H1 (cell line): ENCODE measurements around the gene FAM241B. TPM values are rescaled to one million over a fixed set of nuclear protein-coding genes. Genes with fewer than 3 reads are reported as not detected.

Experiments
- CTCF ChIA-PET: fragments of 300-600 bp; sonication (Branson Sonifier 250); formaldehyde crosslinking; loops from one replicate; lab custom pipeline; 2021; ENCODE audit not compliant: partially characterized antibody; lab: Charles Lee
- POLR2A ChIA-PET: fragments of 300-600 bp; sonication (Branson Sonifier 250); formaldehyde crosslinking; loops from one replicate; lab custom pipeline; 2021; ENCODE audit warnings: inconsistent platforms; ENCODE audit not compliant: partially characterized antibody; lab: Charles Lee
- DNase-seq, 2 experiments: peaks; one replicate each; pipeline versions ENCODE4 v3.0.0 to v3.0.0-alpha.2; 2010 to 2022; ENCODE audit warnings: low spot score in 2 of 2, low read depth in 1 of 2, mixed read lengths in 1 of 2
- FAIRE-seq: peaks from 2 replicates; lab custom pipeline; 2011; peaks lifted over from hg19 to GRCh38; lab: Jason Lieb, UNC
- H2AFZ ChIP-seq: 2 replicates; pipeline ENCODE4 v1.8.1; 2012; ENCODE audit warnings: low read length, inconsistent platforms
- H2AK5ac ChIP-seq: 2 replicates; pipeline ENCODE4 v1.6.1; 2013; ENCODE audit warnings: low read depth, low read length
- H2BK120ac ChIP-seq: replicated peaks from 2 replicates; pipeline ENCODE3; 2013; ENCODE audit warnings: low read depth, low read length, inconsistent platforms
- H2BK12ac ChIP-seq: 2 replicates; pipeline ENCODE4 v1.6.1; 2013; ENCODE audit warnings: low read depth, low read length
- H2BK15ac ChIP-seq: 2 replicates; pipeline ENCODE4 v1.6.1; 2013; ENCODE audit warnings: low read length
- H2BK20ac ChIP-seq: 2 replicates; pipeline ENCODE4 v1.6.1; 2013; ENCODE audit warnings: low read length
- H2BK5ac ChIP-seq: 2 replicates; pipeline ENCODE4 v1.6.1; 2013; ENCODE audit warnings: low read depth, low read length
- H3K14ac ChIP-seq: 2 replicates; pipeline ENCODE4 v1.6.1; 2013; ENCODE audit warnings: inconsistent platforms; ENCODE audit not compliant: insufficient read length
- H3K18ac ChIP-seq: 2 replicates; pipeline ENCODE4 v1.6.1; 2013; ENCODE audit warnings: low read length; ENCODE audit errors: extremely low read depth
- H3K23ac ChIP-seq: 2 replicates; pipeline ENCODE4 v1.6.1; 2013; ENCODE audit warnings: inconsistent platforms; ENCODE audit not compliant: insufficient read length
- H3K23me2 ChIP-seq: 2 replicates; pipeline ENCODE4 v1.6.1; 2013; ENCODE audit warnings: low read depth, low read length
- H3K27ac ChIP-seq: 2 replicates; pipeline ENCODE4 v1.6.1; 2011; ENCODE audit warnings: low read depth, low read length, inconsistent platforms
- H3K27me3 ChIP-seq, 4 experiments: replicated peaks in 1 of 4; 1 replicate in 1 of 4; 2 replicates in 3 of 4; pipeline versions ENCODE4 v1.6.1 to v1.8.1; 2011 to 2013; ENCODE audit warnings: low read length in 3 of 4, mild to moderate bottlenecking in 3 of 4, inconsistent platforms in 2 of 4, mixed read lengths in 2 of 4, moderate library complexity in 1 of 4; ENCODE audit not compliant: control insufficient read depth in 3 of 4, insufficient read depth in 3 of 4; ENCODE audit errors: extremely low read depth in 1 of 4
- H3K36me3 ChIP-seq, 4 experiments: 2 replicates each; pipeline versions ENCODE4 v1.6.1 to v1.8.1; 2011 to 2013; ENCODE audit warnings: mild to moderate bottlenecking in 4 of 4, low read length in 3 of 4, moderate library complexity in 2 of 4, control low read depth in 1 of 4, inconsistent platforms in 1 of 4; ENCODE audit not compliant: insufficient read depth in 4 of 4, control insufficient read depth in 2 of 4
- H3K4ac ChIP-seq: replicated peaks from 2 replicates; pipeline ENCODE3; 2013; ENCODE audit warnings: low read length, low read depth, mixed read lengths, inconsistent platforms; ENCODE audit not compliant: insufficient read length
- H3K4me1 ChIP-seq, 4 experiments: replicated peaks in 1 of 4; 1 replicate in 1 of 4; 2 replicates in 3 of 4; pipeline versions ENCODE4 v1.6.1 to v1.8.1; 2011 to 2013; ENCODE audit warnings: low read length in 3 of 4, inconsistent platforms in 2 of 4, mixed read lengths in 1 of 4; ENCODE audit not compliant: insufficient read depth in 4 of 4, control insufficient read depth in 3 of 4
- H3K4me2 ChIP-seq, 2 experiments: 2 replicates each; pipeline versions ENCODE4 v1.6.1 to v1.8.1; 2011 to 2013; ENCODE audit warnings: low read depth in 2 of 2, low read length in 2 of 2, control low read depth in 1 of 2, inconsistent platforms in 1 of 2, mild to moderate bottlenecking in 1 of 2; ENCODE audit not compliant: insufficient read depth in 1 of 2
- H3K4me3 ChIP-seq, 4 experiments: fragments of 200-600, 300-600 bp in 1 of 4; sonication (generic), shearing (Covaris generic), sonication (Bioruptor Twin) in 1 of 4; 2 replicates each; pipeline versions ENCODE4 v1.5.1 to v1.8.1; 2011 to 2016; ENCODE audit warnings: low read length in 4 of 4, low read depth in 3 of 4, control low read depth in 2 of 4, inconsistent platforms in 2 of 4, mild to moderate bottlenecking in 2 of 4, mixed read lengths in 1 of 4, moderate library complexity in 1 of 4; ENCODE audit not compliant: insufficient read depth in 2 of 4; ENCODE audit errors: extremely low read depth in 1 of 4
- H3K56ac ChIP-seq: replicated peaks from 2 replicates; pipeline ENCODE3; 2013; ENCODE audit warnings: low read depth, mild to moderate bottlenecking, mixed read lengths, low read length, inconsistent platforms; ENCODE audit not compliant: insufficient read length
- H3K79me1 ChIP-seq: 2 replicates; pipeline ENCODE4 v1.6.1; 2013; ENCODE audit warnings: low read depth, low read length, control low read depth
- H3K79me2 ChIP-seq, 2 experiments: 2 replicates each; pipeline versions ENCODE4 v1.6.1 to v1.8.1; 2012 to 2013; ENCODE audit warnings: low read length in 2 of 2, mild to moderate bottlenecking in 2 of 2, inconsistent platforms in 1 of 2; ENCODE audit not compliant: insufficient read depth in 2 of 2, control insufficient read depth in 1 of 2
- H3K9ac ChIP-seq, 4 experiments: replicated peaks in 1 of 4; 1 replicate in 1 of 4; 2 replicates in 3 of 4; pipeline versions ENCODE4 v1.6.1 to v1.8.1; 2011 to 2013; ENCODE audit warnings: low read depth in 3 of 4, low read length in 3 of 4, control low read depth in 2 of 4, mild to moderate bottlenecking in 2 of 4, moderate library complexity in 2 of 4, inconsistent platforms in 1 of 4; ENCODE audit errors: extremely low read depth in 1 of 4
- H3K9me3 ChIP-seq, 2 experiments: 2 replicates each; pipeline versions ENCODE4 v1.6.1 to v1.8.1; 2012 to 2013; ENCODE audit warnings: mild to moderate bottlenecking in 2 of 2, moderate library complexity in 2 of 2, control low read depth in 1 of 2, inconsistent platforms in 1 of 2, low read depth in 1 of 2, low read length in 1 of 2, mixed read lengths in 1 of 2; ENCODE audit not compliant: insufficient read depth in 2 of 2
- H4K20me1 ChIP-seq, 2 experiments: replicated peaks in 1 of 2; 2 replicates each; pipeline versions ENCODE3 to v1.8.1; 2011 to 2013; ENCODE audit warnings: inconsistent platforms in 2 of 2, low read length in 2 of 2, mild to moderate bottlenecking in 1 of 2; ENCODE audit not compliant: insufficient read depth in 2 of 2, control insufficient read depth in 1 of 2
- H4K5ac ChIP-seq: 2 replicates; pipeline ENCODE4 v1.6.1; 2013; ENCODE audit warnings: low read length, low read depth, mixed read lengths, inconsistent platforms; ENCODE audit not compliant: insufficient read length
- H4K8ac ChIP-seq: 2 replicates; pipeline ENCODE4 v1.8.0; 2013; ENCODE audit warnings: mild to moderate bottlenecking, moderate library complexity, low read length, inconsistent platforms; ENCODE audit not compliant: insufficient read depth; ENCODE audit errors: extremely low read depth
- H4K91ac ChIP-seq: replicated peaks from 2 replicates; pipeline ENCODE3; 2013; ENCODE audit warnings: low read length, mixed read lengths, inconsistent platforms; ENCODE audit not compliant: insufficient read length
- BACH1 ChIP-seq: IDR thresholded peaks from 2 replicates; pipeline ENCODE4 v1.6.1; 2012; ENCODE audit warnings: low read length, improper control_type of control experiment
- CHD1 ChIP-seq: IDR thresholded peaks from 2 replicates; pipeline ENCODE4 v1.6.1; 2012; ENCODE audit warnings: low read depth, low read length, improper control_type of control experiment
- CHD2 ChIP-seq: IDR thresholded peaks from 2 replicates; pipeline ENCODE4 v1.6.1; 2012; ENCODE audit warnings: low read length, improper control_type of control experiment
- NRF1 ChIP-seq: IDR thresholded peaks from 2 replicates; pipeline ENCODE4 v1.6.1; 2011; ENCODE audit warnings: mild to moderate bottlenecking, low read depth, low read length, improper control_type of control experiment
- POU5F1 ChIP-seq: IDR thresholded peaks from 2 replicates; pipeline ENCODE4 v1.6.1; 2011; ENCODE audit warnings: low read depth, mild to moderate bottlenecking, low read length, moderate library complexity
- RFX5 ChIP-seq: IDR thresholded peaks from 2 replicates; pipeline ENCODE4 v1.6.1; 2011; ENCODE audit warnings: low read depth, low read length, improper control_type of control experiment, borderline replicate concordance
- SAP30 ChIP-seq: fragments of 300-600 bp; sonication (generic); IDR thresholded peaks from 2 replicates; pipeline ENCODE4 v1.7.1; 2012; ENCODE audit warnings: low read length, moderate library complexity, mild to moderate bottlenecking, inconsistent platforms; ENCODE audit not compliant: insufficient read depth, insufficient replicate concordance
- WGBS, 2 experiments: shearing (Covaris generic) in 1 of 2; methylation state at CpG; one replicate each; pipeline versions ENCODE4 v1.1.6 to v1.1.7; 2013 to 2015; ENCODE audit warnings: low lambda C conversion rate in 2 of 2, mixed read lengths in 2 of 2, inconsistent platforms in 1 of 2, low coverage in 1 of 2, missing lambda C conversion rate in 1 of 2; ENCODE audit not compliant: insufficient replicate concordance in 2 of 2, insufficient coverage in 1 of 2, insufficient read length in 1 of 2; ENCODE audit errors: extremely low coverage in 1 of 2, missing lambda C conversion rate in 1 of 2; 5-methylcytosine and 5-hydroxymethylcytosine counted together
- polyA plus RNA-seq, 7 experiments: library from polyadenylated mRNA; depleted of rRNA in 3 of 7; stranded (reverse) in 5 of 7; unstranded in 2 of 7; fragments of >200 nt in 5 of 7; fragments of 200-250 nt in 2 of 7; gene quantifications; 1 replicate in 5 of 7; 2 replicates in 1 of 7; 4 replicates in 1 of 7; pipeline versions ENCODE4 v1.2.1 to v1.2.3, GENCODE V29; 2011 to 2013; ENCODE audit warnings: missing spikeins in 2 of 7, mixed read lengths in 2 of 7
- total RNA-seq: library from RNA; stranded (reverse); fragmentation: NEBNext Ultra II Directional; extraction: Animal tissue kit (Norgen Biotek cat#: 25700); gene quantifications from 2 replicates; pipeline ENCODE4 v1.2.1, GENCODE V29; 2021

The FAM241B gene
- total and polyA plus RNA-seq, 2 of the 8 experiments (the other 6 are each of a cell fraction or from before 2014, with no cell fraction given), result 19.3 to 30.1 TPM

GRCh38 chr10:69631566-69631965 is 1.5 kb downstream of the FAM241B start:
- Histone ChIP-seq H3K79me2 (no peaks in the 10 kb centered on the region), H3K4me1 (peaks cover 3 to 10% (median 7%) of the 10 kb centered on the region in 4 experiments), H3K4ac (no peak overlapping the region), H3K9me3 (no peaks in the 10 kb centered on the region), H3K4me2 (peak overlapping the region in 1 of 2 experiments; percentile 72; a peak in 1 of 4 replicates), H2BK120ac (no peak overlapping the region), H3K18ac (no peak overlapping the region), H2BK5ac (no peak overlapping the region), H3K27me3 (peaks cover 0 to 9% (median 4%) of the 10 kb centered on the region in 4 experiments; a peak in 4 of 7 replicates), H3K27ac (no peak overlapping the region), H2BK12ac (no peak overlapping the region)
- CTCF ChIA-PET, result interaction anchor here (0.6 to 41.0 kb wide), 9 partner anchors 9 to 268 kb away, joined by 3 to 1374 read pairs (median 5); partner anchors contain the start of gene NEUROG3
- peak in 1 of 2 experiments; percentile 7 for DNase-seq
- TF ChIP-seq CHD1 (no peak), BACH1 (no peak), SAP30 (no peak), NRF1 (no peak), POU5F1 (no peak), RFX5 (no peak), CHD2 (no peak)
- TF ChIP-seq, all 59 proteins: peak for 0
- no peak overlapping the region for H4K8ac ChIP-seq
- peaks cover 8% of the 10 kb centered on the region for H3K23me2 ChIP-seq
- H3K56ac ChIP-seq, result no peak overlapping the region
- no peak overlapping the region for H4K5ac ChIP-seq
- WGBS, 2 experiments, result 84% methylated on average over 7 of the region's 7 CpGs; no CpG with 5 or more reads in 1 of the 2 experiments
- no peak overlapping the region for H4K91ac ChIP-seq
- H3K79me1 ChIP-seq, result no peaks in the 10 kb centered on the region
- H2AK5ac ChIP-seq, result no peak overlapping the region
- no peak overlapping the region for H2BK15ac ChIP-seq
- H2AFZ ChIP-seq, result no peak overlapping the region
- FAIRE-seq, result no peak
- H3K14ac ChIP-seq, result no peak overlapping the region
- POLR2A ChIA-PET, result interaction anchor here (0.8 to 0.9 kb wide), 2 partner anchors 62 to 117 kb away, joined by 3 read pairs; no protein-coding TSS in a partner anchor
- no peak overlapping the region for H3K23ac ChIP-seq
- no peak overlapping the region for H3K4me3 ChIP-seq
- H4K20me1 ChIP-seq, result peaks cover 2 to 3% of the 10 kb centered on the region in 2 experiments
- peaks cover 2 to 7% (median 3%) of the 10 kb centered on the region in 4 experiments; a peak in 2 of 8 replicates for H3K36me3 ChIP-seq
- no peak overlapping the region for H3K9ac ChIP-seq
- no peak overlapping the region for H2BK20ac ChIP-seq
